K562 (cell line): ENCODE data around the gene ELL3. TPM values are rescaled to one million over a fixed set of nuclear protein-coding genes. Genes with fewer than 3 reads are reported as not detected.

Experiments used
- ARNT ChIP-seq, 2 experiments: fragments of 450-650 bp; IDR thresholded peaks; 2 replicates each; pipeline ENCODE4 v1.6.1; 2016; ENCODE audit warnings: mild to moderate bottlenecking in 1 of 2
- BRF1 ChIP-seq: IDR thresholded peaks from 3 replicates; pipeline ENCODE4 v1.6.1; 2011; ENCODE audit warnings: borderline replicate concordance, mild to moderate bottlenecking; ENCODE audit not compliant: insufficient read length; ENCODE audit errors: extremely low read depth
- ELK1 ChIP-seq: sonication (generic); formaldehyde crosslinking; IDR thresholded peaks from 2 replicates; pipeline ENCODE4 v1.8.1; 2022; ENCODE audit warnings: missing genetic modification reagents
- HDAC8 ChIP-seq: fragments of 450-650 bp; IDR thresholded peaks from 2 replicates; pipeline ENCODE4 v1.6.1; 2016; ENCODE audit warnings: mild to moderate bottlenecking, missing genetic modification characterization, moderate library complexity, missing compliant biosample characterization
- HMG20A ChIP-seq: fragments of 450-650 bp; formaldehyde crosslinking; conservative IDR thresholded peaks from 2 replicates; pipeline ENCODE4 v1.4.0; 2020; ENCODE audit warnings: mild to moderate bottlenecking, mixed read lengths
- HNRNPK ChIP-seq: fragments of 200-400 bp; formaldehyde crosslinking; IDR thresholded peaks from one replicate; pipeline ENCODE4 v1.6.1; 2018; ENCODE audit warnings: mild to moderate bottlenecking, low read depth, low read length; ENCODE audit not compliant: poor library complexity, severe bottlenecking
- KAT7 ChIP-seq: sonication (generic); formaldehyde crosslinking; IDR thresholded peaks from 2 replicates; pipeline ENCODE4 v1.8.0; 2022; ENCODE audit warnings: missing genetic modification reagents, mild to moderate bottlenecking, borderline replicate concordance
- NR4A1 ChIP-seq, 2 experiments: fragments of 250-450 bp in 1 of 2; fragments of 450-650 bp in 1 of 2; sonication (Bioruptor Pico) in 1 of 2; IDR thresholded peaks; 2 replicates each; pipeline versions ENCODE4 v1.4.0 to v1.6.1; 2016 to 2020; ENCODE audit warnings: mild to moderate bottlenecking in 2 of 2, missing compliant biosample characterization in 1 of 2, missing genetic modification characterization in 1 of 2, moderate library complexity in 1 of 2
- PRDM10 ChIP-seq: fragments of 450-650 bp; IDR thresholded peaks from 2 replicates; pipeline ENCODE4 v1.6.1; 2018; ENCODE audit not compliant: partially characterized antibody
- RBM14 ChIP-seq: fragments of 200-400 bp; formaldehyde crosslinking; IDR thresholded peaks from 2 replicates; pipeline ENCODE4 v1.6.1; 2018; ENCODE audit warnings: low read depth, mild to moderate bottlenecking, low read length, moderate library complexity, borderline replicate concordance; ENCODE audit not compliant: insufficient read depth
- RERE ChIP-seq: sonication (generic); formaldehyde crosslinking; IDR thresholded peaks from 2 replicates; pipeline ENCODE4 v1.8.0; 2023; ENCODE audit warnings: missing genetic modification reagents, mild to moderate bottlenecking, borderline replicate concordance
- SMAD2 ChIP-seq: fragments of 150-350 bp; IDR thresholded peaks from 2 replicates; pipeline ENCODE4 v1.6.1; 2014; ENCODE audit warnings: low read depth, mild to moderate bottlenecking, low read length
- STAG1 ChIP-seq: sonication (generic); formaldehyde crosslinking; IDR thresholded peaks from 2 replicates; pipeline ENCODE4 v1.5.0; 2020; ENCODE audit warnings: missing genetic modification reagents, borderline replicate concordance
- TBP ChIP-seq: optimal IDR thresholded peaks from 2 replicates; pipeline ENCODE3; 2011; ENCODE audit warnings: low read depth, low read length, improper control_type of control experiment
- ZNF830 ChIP-seq: fragments of 250-450 bp; sonication (Bioruptor Pico); IDR thresholded peaks from 2 replicates; pipeline ENCODE4 v1.5.0; 2021; ENCODE audit warnings: mild to moderate bottlenecking
- polyA plus RNA-seq, 8 experiments: library from polyadenylated mRNA; depleted of rRNA in 4 of 8; stranded (reverse) in 5 of 8; unstranded in 3 of 8; fragments of >200 nt; fragmentation: Nextera tagmentation in 2 of 8; fragmentation: Illumina TruSeq in 1 of 8; extraction: Ambion mirVana in 2 of 8; extraction: Trizol in 1 of 8; gene quantifications; 2 replicates each; pipeline versions ENCODE4 v1.2.1 to v1.2.3, GENCODE V29; 2011 to 2014; ENCODE audit warnings: inconsistent platforms in 1 of 8, missing spikeins in 1 of 8
- total RNA-seq, 7 experiments: library from RNA; depleted of rRNA in 6 of 7; stranded (reverse); fragments of >200 nt in 6 of 7; fragmentation: Illumina TruSeq in 2 of 7; extraction: Trizol in 2 of 7; gene quantifications; 2 replicates each; pipeline versions ENCODE4 v1.2.1 to v1.2.3, GENCODE V29; 2011 to 2021; ENCODE audit warnings: low replicate concordance in 1 of 7

ELL3 gene
- total and polyA plus RNA-seq, 9 of the 15 experiments (the other 6 are each of a cell fraction or from before 2014, with no cell fraction given), result 0.80 to 5.2 (median 2.6) TPM

- TF ChIP-seq ZNF830 (CRISPR knock-in tag), result no peak
- no peak for TF ChIP-seq HMG20A
- TF ChIP-seq KAT7 (CRISPR knock-in tag), result no peak
- TF ChIP-seq RBM14, result no peak
- TF ChIP-seq SMAD2, result no peak
- TF ChIP-seq RERE (CRISPR knock-in tag), result no peak
- no peak for TF ChIP-seq BRF1
- peak; percentile 69 for TF ChIP-seq TBP
- no peak for TF ChIP-seq HDAC8 (tag)
- TF ChIP-seq HNRNPK, result no peak
- 0 out of 4 replicates have a peak, but pooled peaks of 1 of the 2 experiments have one; percentile 21 for TF ChIP-seq ARNT (IDR thresholded peaks at IDR 0.05)
- TF ChIP-seq ELK1, result no peak
- TF ChIP-seq NR4A1 (CRISPR knock-in tag; IDR thresholded peaks at IDR 0.05), result no peak
- no peak for TF ChIP-seq NR4A1 (tag; IDR thresholded peaks at IDR 0.05)
- TF ChIP-seq STAG1 (CRISPR knock-in tag), result no peak
- peak; percentile 33 for TF ChIP-seq PRDM10
Measured at GRCh38 chr15:43800286-43801141, 23.7 kb upstream of the ELL3 start, which contains the start of gene HYPK (continued).
